ENCODE data around the gene SYT1. TPM values are rescaled to one million over a fixed set of nuclear protein-coding genes. Genes with fewer than 3 reads are reported as not detected.

SYT1 gene
- total RNA-seq, 1 donor from 2014 or later, result 19.5 TPM

- H3K9me3 Mint-ChIP-seq, result no peaks in the 10 kb centered on the region
- H3K27me3 Mint-ChIP-seq (ENCODE audit: low read depth), result no peaks in the 10 kb centered on the region
- TF ChIP-seq CTCF (conservative IDR thresholded peaks at IDR 0.05), result no peak
- H3K27ac Mint-ChIP-seq (ENCODE audit: unreplicated experiment), result no peak overlapping the region
- H3K4me3 Mint-ChIP-seq, result no peak overlapping the region
- H3K4me1 Mint-ChIP-seq, result peaks cover 29% of the 10 kb centered on the region
- no peaks in the 10 kb centered on the region for H3K36me3 Mint-ChIP-seq (ENCODE audit: low read depth)
- no peak for DNase-seq (ENCODE audit: low read depth, low spot score)
Measured at GRCh38 chr12:79266343-79267144, 402.0 kb downstream of the SYT1 start.

- Mint-ChIP-seq H3K9me3 (peaks cover 2% of the 10 kb centered on the region), H3K27me3 (ENCODE audit: low read depth) (no peaks in the 10 kb centered on the region), H3K4me1 (peaks cover 28% of the 10 kb centered on the region), H3K36me3 (ENCODE audit: low read depth) (peaks cover 2% of the 10 kb centered on the region), H3K27ac (ENCODE audit: unreplicated experiment) (no peak overlapping the region), H3K4me3 (no peak overlapping the region)
- no peak for DNase-seq (ENCODE audit: low read depth, low spot score)
- no peak for TF ChIP-seq CTCF (conservative IDR thresholded peaks at IDR 0.05)
Measured at GRCh38 chr12:79267580-79267979, 403.0 kb downstream of the SYT1 start.

- peaks cover 22% of the 10 kb centered on the region for H3K36me3 Mint-ChIP-seq (ENCODE audit: low read depth)
- no peak for DNase-seq (ENCODE audit: low read depth, low spot score)
- no peak overlapping the region for H3K4me3 Mint-ChIP-seq
- H3K27me3 Mint-ChIP-seq (ENCODE audit: low read depth), result no peaks in the 10 kb centered on the region
- no peaks in the 10 kb centered on the region for H3K4me1 Mint-ChIP-seq
- no peak overlapping the region for H3K27ac Mint-ChIP-seq (ENCODE audit: unreplicated experiment)
- no peak for TF ChIP-seq CTCF (conservative IDR thresholded peaks at IDR 0.05)
- peaks cover 21% of the 10 kb centered on the region for H3K9me3 Mint-ChIP-seq
Measured at GRCh38 chr12:79274501-79275064, 410.0 kb downstream of the SYT1 start.

DNA sequence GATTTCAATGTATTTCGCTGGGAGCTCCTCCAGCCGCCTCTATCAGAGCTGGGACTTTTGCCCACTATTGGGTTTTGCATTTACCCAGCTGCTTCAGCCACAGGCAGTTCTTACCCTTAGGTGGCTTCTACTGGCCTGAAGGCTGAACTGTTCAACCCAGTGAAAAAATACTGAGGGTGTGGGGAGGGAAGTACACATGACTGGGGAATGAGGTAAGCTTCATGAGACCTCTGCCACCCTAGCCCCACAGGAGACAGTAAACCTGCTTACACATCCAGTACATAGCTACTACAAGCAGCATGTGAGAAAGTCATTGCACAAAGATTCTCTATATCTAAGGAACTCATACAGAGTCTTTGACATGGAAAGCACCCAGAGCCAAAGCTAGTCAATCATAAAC is 411.1 kb downstream of the SYT1 start:
- no peak overlapping the region for H3K4me3 Mint-ChIP-seq
- no peaks in the 10 kb centered on the region for H3K27me3 Mint-ChIP-seq (ENCODE audit: low read depth)
- no peak for DNase-seq (ENCODE audit: low read depth, low spot score)
- H3K9me3 Mint-ChIP-seq, result peaks cover 23% of the 10 kb centered on the region
- H3K36me3 Mint-ChIP-seq (ENCODE audit: low read depth), result peaks cover 24% of the 10 kb centered on the region
- no peak overlapping the region for H3K27ac Mint-ChIP-seq (ENCODE audit: unreplicated experiment)
- TF ChIP-seq CTCF (conservative IDR thresholded peaks at IDR 0.05), result no peak
- H3K4me1 Mint-ChIP-seq, result no peaks in the 10 kb centered on the region

DNA sequence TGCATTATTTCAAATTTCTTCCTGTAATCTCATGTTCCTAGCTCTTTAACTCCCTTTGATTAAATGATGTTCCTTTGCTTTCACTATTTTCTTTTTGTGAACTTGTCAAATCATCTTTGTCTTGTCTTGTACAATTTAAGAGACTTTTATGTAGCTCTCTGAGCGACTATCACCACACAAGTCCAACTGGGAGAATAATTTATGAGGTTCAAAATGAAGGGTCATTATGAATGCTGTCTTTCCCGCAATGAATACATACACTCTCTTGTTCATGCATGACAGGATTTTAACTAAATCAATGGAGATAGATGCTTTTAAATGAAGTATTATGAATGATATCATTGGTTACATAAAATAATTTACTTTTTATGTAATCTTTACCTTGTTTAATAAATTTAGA is 418.8 kb downstream of the SYT1 start:
- Mint-ChIP-seq H3K27ac (ENCODE audit: unreplicated experiment) (no peak overlapping the region), H3K27me3 (ENCODE audit: low read depth) (no peaks in the 10 kb centered on the region), H3K36me3 (ENCODE audit: low read depth) (peaks cover 8% of the 10 kb centered on the region), H3K4me3 (no peak overlapping the region), H3K4me1 (peaks cover 3% of the 10 kb centered on the region), H3K9me3 (peaks cover 9% of the 10 kb centered on the region)
- no peak for DNase-seq (ENCODE audit: low read depth, low spot score)
- no peak for TF ChIP-seq CTCF (conservative IDR thresholded peaks at IDR 0.05)

Measured in neural crest cell (in vitro differentiated cells).